ENCODE data around the gene TMEM256.

GRCh38 chr17:7407485-7408251 is 3.8 kb upstream of the TMEM256 start, which contains the start of gene NLGN2:
- TF ChIP-seq, protein P1, sequence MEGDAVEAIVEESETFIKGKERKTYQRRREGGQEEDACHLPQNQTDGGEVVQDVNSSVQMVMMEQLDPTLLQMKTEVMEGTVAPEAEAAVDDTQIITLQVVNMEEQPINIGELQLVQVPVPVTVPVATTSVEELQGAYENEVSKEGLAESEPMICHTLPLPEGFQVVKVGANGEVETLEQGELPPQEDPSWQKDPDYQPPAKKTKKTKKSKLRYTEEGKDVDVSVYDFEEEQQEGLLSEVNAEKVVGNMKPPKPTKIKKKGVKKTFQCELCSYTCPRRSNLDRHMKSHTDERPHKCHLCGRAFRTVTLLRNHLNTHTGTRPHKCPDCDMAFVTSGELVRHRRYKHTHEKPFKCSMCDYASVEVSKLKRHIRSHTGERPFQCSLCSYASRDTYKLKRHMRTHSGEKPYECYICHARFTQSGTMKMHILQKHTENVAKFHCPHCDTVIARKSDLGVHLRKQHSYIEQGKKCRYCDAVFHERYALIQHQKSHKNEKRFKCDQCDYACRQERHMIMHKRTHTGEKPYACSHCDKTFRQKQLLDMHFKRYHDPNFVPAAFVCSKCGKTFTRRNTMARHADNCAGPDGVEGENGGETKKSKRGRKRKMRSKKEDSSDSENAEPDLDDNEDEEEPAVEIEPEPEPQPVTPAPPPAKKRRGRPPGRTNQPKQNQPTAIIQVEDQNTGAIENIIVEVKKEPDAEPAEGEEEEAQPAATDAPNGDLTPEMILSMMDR (IDR thresholded peaks at IDR 0.05; ENCODE audit: control extremely low read depth in 1 of 3, insufficient read depth in 1 of 3, low read depth in 1 of 3, low read length in 3 of 3): no peak
- no peak for TF ChIP-seq TAF1 (IDR thresholded peaks at IDR 0.05; ENCODE audit: low read depth, low read length)
- TF ChIP-seq HDAC2 (IDR thresholded peaks at IDR 0.05; ENCODE audit: borderline replicate concordance in 1 of 2, low read depth in 2 of 2, low read length in 2 of 2): no peak
- no peak for TF ChIP-seq ZNF274 (IDR thresholded peaks at IDR 0.05; ENCODE audit: borderline replicate concordance, extremely low read depth, low read length)

Data from H1 (cell line).